Measurements from ENCODE around the gene IQCF5.
"Not testable (repeated sequence)": the region's sequence is repeated elsewhere in the genome, so short reads cannot be mapped to it uniquely, and the experiment has no call there.

The IQCF5 gene

DNA sequence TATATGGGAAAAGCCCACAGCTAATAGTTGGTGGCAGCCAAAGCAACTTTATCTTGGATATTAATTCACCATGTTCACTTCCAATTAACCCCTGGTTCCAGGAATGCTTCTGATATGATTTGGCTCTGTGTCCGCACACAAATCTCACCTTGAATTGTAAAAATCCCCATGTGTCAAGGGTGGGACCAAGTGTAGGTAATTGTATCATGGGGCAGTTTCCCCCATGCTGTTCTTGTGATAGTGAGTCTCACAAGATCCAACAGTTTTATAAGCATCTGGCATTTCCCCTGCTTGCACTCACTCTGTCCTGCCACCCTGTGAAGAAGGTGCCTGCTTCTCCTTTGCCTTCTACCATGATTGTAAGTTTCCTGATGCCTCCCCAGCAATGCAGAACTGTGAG, 6.5 kb downstream of the IQCF5 start:
- not testable (repeated sequence) for DNase-seq (ENCODE audit: low spot score)

DNA sequence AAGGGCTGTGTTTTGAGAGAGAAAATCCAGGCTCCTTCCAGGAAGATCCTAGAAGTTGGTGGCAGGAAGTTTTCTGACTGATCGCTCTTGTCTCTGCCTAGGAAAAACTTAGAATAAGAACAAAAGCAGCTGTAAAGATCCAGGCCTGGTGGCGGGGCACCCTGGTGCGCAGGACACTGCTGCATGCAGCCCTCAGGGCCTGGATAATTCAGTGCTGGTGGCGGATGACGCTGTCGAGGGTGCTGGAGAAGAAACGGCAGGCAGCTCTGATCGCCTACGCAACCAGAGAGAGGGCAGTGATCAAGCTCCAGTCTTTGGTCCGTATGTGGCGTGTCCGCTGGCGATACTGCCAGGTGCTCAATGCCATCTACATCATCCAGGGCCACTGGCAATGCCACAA, 12.5 kb downstream of the IQCF5 start:
- DNase-seq (ENCODE audit: low spot score) = no peak

DNA sequence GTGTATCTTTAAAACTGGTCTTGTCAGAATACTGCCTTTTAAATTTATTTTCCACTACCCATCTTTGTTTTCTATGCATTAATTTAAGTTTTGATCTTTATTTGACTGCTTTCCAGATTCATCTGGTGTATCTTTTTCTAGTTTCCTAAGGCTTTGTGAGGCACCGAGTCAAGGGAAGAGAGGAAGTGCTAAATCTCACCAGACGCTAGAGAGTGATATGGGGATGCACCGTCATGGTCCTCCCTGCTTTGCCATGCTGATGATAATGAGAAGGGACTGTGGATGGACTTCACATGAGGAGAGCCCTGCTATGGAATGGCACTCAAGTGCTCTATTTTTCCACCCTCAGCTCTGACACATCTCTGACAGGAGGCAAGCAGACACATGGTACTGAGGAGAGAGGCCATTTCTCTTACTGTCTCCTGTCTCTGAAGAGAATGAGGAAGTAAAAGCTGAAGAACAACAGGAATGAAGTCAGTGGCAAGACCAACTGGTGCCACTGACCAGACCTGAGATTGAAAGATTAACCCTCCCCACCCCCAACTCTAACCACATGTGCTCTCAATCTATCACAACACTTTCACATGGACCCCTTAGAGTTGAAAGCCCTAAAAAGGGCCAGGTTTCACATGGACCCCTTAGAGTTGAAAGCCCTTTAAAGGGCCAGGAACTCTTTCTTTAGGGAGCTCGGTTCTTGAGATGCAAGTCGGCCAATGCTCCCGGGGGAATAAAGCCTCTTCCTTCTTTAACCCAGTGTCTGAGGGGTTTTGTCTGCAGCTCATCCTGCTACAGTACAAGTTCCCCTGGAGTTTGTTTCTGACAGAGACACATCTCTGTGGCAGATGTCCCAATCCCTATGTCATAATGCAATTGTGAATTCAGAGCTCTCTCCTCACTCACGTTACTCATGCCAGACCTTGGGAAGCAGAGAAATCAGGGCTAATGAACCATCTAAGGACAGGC, 14.4 kb downstream of the IQCF5 start, which contains the start of gene IQCF2:
TSS of gene IQCF2 (plus strand) at position 913 of the 963 bp plus-strand sequence. CDS start 52 bp downstream, outside the sequence.
- DNase-seq (ENCODE audit: low spot score) = no peak

DNA sequence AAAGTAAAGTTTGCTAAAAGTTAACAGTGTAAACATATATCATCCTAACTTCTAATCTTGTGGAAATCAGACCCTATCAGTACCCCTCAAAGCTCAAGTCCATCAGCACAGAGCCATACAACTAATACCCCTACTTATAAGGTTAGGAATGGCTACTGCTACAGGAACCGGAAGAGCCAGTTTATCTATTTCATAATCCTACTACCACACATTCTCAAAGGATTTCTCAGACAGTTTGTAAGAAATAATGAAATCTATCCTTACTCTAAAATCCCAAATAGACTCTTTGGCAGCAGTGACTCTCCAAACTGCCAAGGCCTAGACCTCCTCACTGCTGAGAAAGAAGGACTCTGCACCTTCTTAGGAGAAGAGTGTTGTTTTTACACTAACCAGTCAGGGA, 20.0 kb downstream of the IQCF5 start:
- DNase-seq (ENCODE audit: low spot score) = not testable (repeated sequence)

DNA sequence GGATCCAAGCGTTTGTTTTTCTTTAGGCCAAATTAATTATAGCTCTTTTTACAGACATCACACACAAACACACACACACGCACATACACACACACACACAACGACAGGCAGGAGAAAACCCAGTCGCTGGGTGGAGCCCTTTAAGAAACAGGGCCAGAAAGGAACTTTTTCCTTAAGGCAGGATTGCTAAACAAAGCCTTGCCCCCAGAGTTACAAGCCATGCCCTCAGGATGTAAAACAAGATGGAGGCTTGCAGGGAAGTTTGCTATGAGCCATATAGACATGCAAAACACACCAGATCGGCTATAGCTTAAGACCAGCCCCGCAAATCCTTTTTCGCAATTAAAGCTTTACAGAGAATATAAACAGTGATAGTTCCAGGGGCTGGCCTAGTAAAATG, 30.3 kb downstream of the IQCF5 start:
- no peak for DNase-seq (ENCODE audit: low spot score)

DNA sequence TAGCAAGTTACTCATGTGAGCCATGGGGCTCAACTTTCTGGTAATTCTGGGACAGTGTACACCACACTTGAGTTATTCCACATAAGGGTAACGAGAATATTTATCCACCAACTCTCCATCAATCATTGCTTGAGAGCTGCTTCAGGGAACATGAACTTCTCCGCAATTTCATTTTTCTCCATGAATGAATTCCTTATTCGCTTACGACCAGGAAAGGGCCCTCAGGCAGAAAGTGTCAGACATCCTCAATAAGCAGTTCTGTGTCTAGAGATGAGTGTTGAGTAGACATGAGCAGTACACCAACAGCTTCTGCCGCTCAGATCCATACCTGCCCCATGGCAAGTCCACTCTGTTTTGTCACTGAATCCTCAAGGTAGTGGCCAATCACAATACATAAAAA, 38.8 kb downstream of the IQCF5 start:
- no peak for DNase-seq (ENCODE audit: low spot score)

DNA sequence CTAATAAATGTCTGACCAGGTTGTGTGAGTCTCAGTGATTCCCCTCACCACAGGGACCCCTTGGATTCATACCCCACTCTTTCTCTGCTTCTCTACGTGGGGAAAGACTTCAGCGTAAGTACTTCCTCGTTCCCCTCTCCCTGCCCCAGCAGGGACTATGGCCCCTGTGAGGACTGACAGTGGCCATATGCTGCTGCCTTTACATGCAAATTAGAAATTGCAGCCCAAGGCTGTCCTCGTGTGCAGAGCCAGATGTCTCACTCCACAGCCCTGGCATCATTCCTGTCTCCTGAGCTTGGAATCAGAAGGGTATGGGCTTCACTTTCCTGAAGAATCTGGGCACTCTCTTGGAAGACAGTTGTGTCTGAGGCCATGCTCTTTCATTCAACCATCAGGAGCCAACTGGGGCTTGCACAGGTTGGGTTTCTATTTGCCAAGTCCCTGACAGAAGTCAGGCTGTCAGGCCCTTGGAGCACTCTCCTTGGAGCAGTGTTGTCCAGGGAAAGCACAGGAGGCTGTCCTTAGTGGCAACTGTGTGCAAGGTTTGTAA, 44.5 kb downstream of the IQCF5 start:
- no peak for DNase-seq (ENCODE audit: low spot score)

DNA sequence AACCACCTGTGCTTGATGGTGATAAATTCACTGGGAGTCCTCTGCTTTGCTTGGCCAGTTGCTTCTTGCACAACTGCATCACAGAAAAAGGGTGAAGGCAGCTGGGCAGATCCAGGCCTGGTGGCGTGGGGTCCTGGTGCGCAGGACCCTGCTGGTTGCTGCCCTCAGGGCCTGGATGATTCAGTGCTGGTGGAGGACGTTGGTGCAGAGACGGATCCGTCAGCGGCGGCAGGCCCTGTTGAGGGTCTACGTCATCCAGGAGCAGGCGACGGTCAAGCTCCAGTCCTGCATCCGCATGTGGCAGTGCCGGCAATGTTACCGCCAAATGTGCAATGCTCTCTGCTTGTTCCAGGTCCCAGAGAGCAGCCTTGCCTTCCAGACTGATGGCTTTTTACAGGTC, 45.1 kb downstream of the IQCF5 start:
- no peak for DNase-seq (ENCODE audit: low spot score)

DNA sequence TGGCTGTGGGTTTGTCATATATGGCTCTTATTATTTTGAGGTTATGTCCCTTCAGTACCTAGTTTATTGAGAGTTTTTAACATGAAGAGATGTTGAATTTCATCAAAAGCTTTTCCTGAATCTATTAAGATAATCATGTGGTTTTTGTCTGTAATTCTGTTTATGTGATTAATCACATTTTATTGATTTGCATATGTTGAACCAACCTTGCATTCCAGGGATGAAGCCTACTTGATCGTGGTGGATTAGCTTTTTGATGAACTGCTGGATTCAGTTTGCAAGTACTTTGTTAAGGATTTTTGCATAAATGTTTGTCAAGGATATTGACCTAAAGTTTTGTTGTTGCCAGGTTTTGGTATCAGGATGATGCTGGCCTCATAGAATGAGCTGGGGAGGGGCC, 47.1 kb downstream of the IQCF5 start:
- no peak for DNase-seq (ENCODE audit: low spot score)
